Hepatocyte (in vitro differentiated cells): ENCODE data around the gene DNAH9. TPM values are rescaled to one million over a fixed set of nuclear protein-coding genes. Genes with fewer than 3 reads are reported as not detected.

Source experiments
- DNase-seq: peaks from one replicate; pipeline ENCODE4 v3.0.0-alpha.2; 2016; ENCODE audit warnings: low spot score
- H2AFZ ChIP-seq: fragments of 200-600 bp; sonication (generic); 2 replicates; pipeline ENCODE4 v1.6.0; 2016; ENCODE audit warnings: antibody characterized with exemption, mild to moderate bottlenecking
- H3K27ac ChIP-seq: fragments of 200-600 bp; sonication (generic); 2 replicates; pipeline ENCODE4 v1.5.1; 2016; ENCODE audit warnings: mild to moderate bottlenecking
- H3K27me3 ChIP-seq: fragments of 200-600 bp; sonication (generic); 2 replicates; pipeline ENCODE4 v1.6.1; 2016
- H3K36me3 ChIP-seq: fragments of 200-600 bp; sonication (generic); replicated peaks from 2 replicates; pipeline ENCODE4 v1.5.1; 2016; ENCODE audit warnings: low read depth; ENCODE audit not compliant: insufficient read depth
- H3K4me1 ChIP-seq: fragments of 200-600 bp; sonication (generic); 2 replicates; pipeline ENCODE4 v1.5.1; 2016; ENCODE audit warnings: mild to moderate bottlenecking, moderate library complexity; ENCODE audit not compliant: insufficient read depth
- H3K4me2 ChIP-seq: fragments of 200-600 bp; sonication (generic); 2 replicates; pipeline ENCODE4 v1.6.0; 2016
- H3K4me3 ChIP-seq: fragments of 200-600 bp; sonication (generic); 2 replicates; pipeline ENCODE4 v1.5.1; 2016; ENCODE audit warnings: mild to moderate bottlenecking
- H3K79me2 ChIP-seq: fragments of 200-600 bp; sonication (generic); 2 replicates; pipeline ENCODE4 v1.6.0; 2017; ENCODE audit warnings: mild to moderate bottlenecking
- H3K9me2 ChIP-seq: fragments of 200-600 bp; sonication (generic); replicated peaks from 2 replicates; pipeline ENCODE4 v1.6.0; 2017; ENCODE audit warnings: mild to moderate bottlenecking; ENCODE audit not compliant: insufficient read depth
- H3K9me3 ChIP-seq: fragments of 200-600 bp; sonication (generic); 2 replicates; pipeline ENCODE4 v1.5.1; 2016; ENCODE audit warnings: low read depth, mild to moderate bottlenecking
- H4K20me1 ChIP-seq: fragments of 200-600 bp; sonication (generic); 2 replicates; pipeline ENCODE4 v1.6.0; 2016; ENCODE audit warnings: mild to moderate bottlenecking; ENCODE audit not compliant: insufficient read depth, poor library complexity, severe bottlenecking
- CTCF ChIP-seq: fragments of 200-600 bp; sonication (generic); IDR thresholded peaks from 2 replicates; pipeline ENCODE4 v1.5.1; 2016; ENCODE audit warnings: antibody characterized with exemption, mild to moderate bottlenecking; ENCODE audit not compliant: poor library complexity
- EZH2 ChIP-seq: fragments of 200-600 bp; sonication (generic); IDR thresholded peaks from 2 replicates; pipeline ENCODE4 v1.6.1; 2016; ENCODE audit warnings: antibody characterized with exemption, mild to moderate bottlenecking, borderline replicate concordance
- EZH2phosphoT487 ChIP-seq: fragments of 200-600 bp; sonication (generic); IDR thresholded peaks from one replicate; pipeline ENCODE4 v1.6.1; 2018; ENCODE audit warnings: antibody characterized with exemption, mild to moderate bottlenecking, low read depth, moderate library complexity; ENCODE audit not compliant: unreplicated experiment, severe bottlenecking
- WGBS: methylation state at CpG from one replicate; pipeline ENCODE4 v1.1.6; 2016; ENCODE audit warnings: low lambda C conversion rate; ENCODE audit errors: missing lambda C conversion rate; 5-methylcytosine and 5-hydroxymethylcytosine counted together
- polyA plus RNA-seq: library from polyadenylated mRNA; unstranded; fragments of >200 nt; fragmentation: Nextera tagmentation; extraction: Ambion mirVana; gene quantifications from 2 replicates; pipeline ENCODE4 v1.2.1, GENCODE V29; 2016
- total RNA-seq: library from RNA; depleted of rRNA; stranded (reverse); fragments of >200 nt; gene quantifications from 2 replicates; pipeline ENCODE4 v1.2.3, GENCODE V29; 2014

DNAH9 gene
- total and polyA plus RNA-seq, 2 experiments from 2014 or later: 1.2 to 2.7 TPM

DNA sequence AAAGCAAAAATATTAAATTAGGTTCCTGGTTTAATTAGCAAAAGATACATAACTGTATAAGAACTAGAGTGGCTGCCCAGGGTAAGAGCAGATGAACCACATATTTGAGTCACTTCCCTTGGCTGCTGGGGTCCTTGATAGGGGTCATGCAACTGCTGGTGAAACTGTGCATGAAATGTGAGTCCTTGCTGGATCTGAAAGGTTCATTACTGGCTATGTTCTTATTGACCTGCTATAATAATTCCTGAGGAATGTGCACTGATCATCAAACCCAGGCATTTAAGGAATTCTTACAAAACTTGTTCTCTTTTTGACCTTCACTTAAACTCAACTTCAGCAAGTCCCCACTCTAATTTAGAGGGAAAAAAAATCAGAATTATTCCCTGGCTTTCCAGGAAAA lies 215.6 kb downstream of the DNAH9 start:
- no peak overlapping the region for H3K27ac ChIP-seq
- TF ChIP-seq CTCF (no peak), EZH2 (no peak), EZH2phosphoT487 (no peak)
- no peaks in the 10 kb centered on the region for H4K20me1 ChIP-seq
- DNase-seq: no peak
- no peak overlapping the region for H3K4me3 ChIP-seq
- H3K9me3 ChIP-seq: no peaks in the 10 kb centered on the region
- H3K9me2 ChIP-seq: no peaks in the 10 kb centered on the region
- H3K36me3 ChIP-seq: no peaks in the 10 kb centered on the region
- no peaks in the 10 kb centered on the region for H3K79me2 ChIP-seq
- H2AFZ ChIP-seq: no peak overlapping the region
- no peaks in the 10 kb centered on the region for H3K4me1 ChIP-seq
- H3K4me2 ChIP-seq: no peak overlapping the region
- no peaks in the 10 kb centered on the region for H3K27me3 ChIP-seq

- no peaks in the 10 kb centered on the region for H3K27me3 ChIP-seq
- no peak overlapping the region for H3K4me3 ChIP-seq
- H3K4me2 ChIP-seq: no peak overlapping the region
- H4K20me1 ChIP-seq: no peaks in the 10 kb centered on the region
- no peak for DNase-seq
- H3K79me2 ChIP-seq: no peaks in the 10 kb centered on the region
- WGBS: 85% methylated on average over 3 of the region's 3 CpGs
- no peaks in the 10 kb centered on the region for H3K9me3 ChIP-seq
- no peak overlapping the region for H2AFZ ChIP-seq
- no peak overlapping the region for H3K27ac ChIP-seq
- H3K4me1 ChIP-seq: no peaks in the 10 kb centered on the region
- H3K9me2 ChIP-seq: no peaks in the 10 kb centered on the region
- H3K36me3 ChIP-seq: no peaks in the 10 kb centered on the region
- TF ChIP-seq EZH2 (no peak), CTCF (no peak), EZH2phosphoT487 (no peak)
Observed at GRCh38 chr17:11814655-11815262, 216.5 kb downstream of the DNAH9 start.

DNA sequence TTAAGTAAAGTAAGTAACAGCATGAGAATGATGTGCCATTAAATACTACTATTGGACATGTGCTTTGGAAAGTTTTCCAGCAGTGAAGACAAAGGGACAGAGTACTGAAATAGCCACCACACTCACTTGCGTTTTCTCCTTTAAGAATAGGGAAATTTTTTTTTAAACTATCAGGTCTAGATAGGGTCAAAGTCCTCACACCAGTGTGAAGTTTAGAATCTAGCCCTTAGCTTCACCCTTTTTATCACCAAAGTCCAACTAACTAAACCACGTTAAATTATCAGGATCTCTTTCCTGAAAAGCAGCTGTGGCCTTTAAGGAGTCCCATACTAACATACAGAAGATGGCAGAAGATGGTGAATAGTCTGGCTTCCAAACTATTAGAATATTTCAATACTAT lies 218.1 kb downstream of the DNAH9 start:
- no peak overlapping the region for H3K4me2 ChIP-seq
- 64% methylated on average over 2 of the region's 2 CpGs for WGBS
- H3K9me2 ChIP-seq: no peaks in the 10 kb centered on the region
- H3K9me3 ChIP-seq: no peaks in the 10 kb centered on the region
- H3K27me3 ChIP-seq: no peaks in the 10 kb centered on the region
- DNase-seq: no peak
- no peak overlapping the region for H3K4me3 ChIP-seq
- no peak overlapping the region for H3K27ac ChIP-seq
- no peaks in the 10 kb centered on the region for H3K36me3 ChIP-seq
- H3K79me2 ChIP-seq: no peaks in the 10 kb centered on the region
- TF ChIP-seq CTCF (no peak), EZH2 (no peak), EZH2phosphoT487 (no peak)
- H2AFZ ChIP-seq: no peak overlapping the region
- no peaks in the 10 kb centered on the region for H4K20me1 ChIP-seq
- H3K4me1 ChIP-seq: no peaks in the 10 kb centered on the region

DNA sequence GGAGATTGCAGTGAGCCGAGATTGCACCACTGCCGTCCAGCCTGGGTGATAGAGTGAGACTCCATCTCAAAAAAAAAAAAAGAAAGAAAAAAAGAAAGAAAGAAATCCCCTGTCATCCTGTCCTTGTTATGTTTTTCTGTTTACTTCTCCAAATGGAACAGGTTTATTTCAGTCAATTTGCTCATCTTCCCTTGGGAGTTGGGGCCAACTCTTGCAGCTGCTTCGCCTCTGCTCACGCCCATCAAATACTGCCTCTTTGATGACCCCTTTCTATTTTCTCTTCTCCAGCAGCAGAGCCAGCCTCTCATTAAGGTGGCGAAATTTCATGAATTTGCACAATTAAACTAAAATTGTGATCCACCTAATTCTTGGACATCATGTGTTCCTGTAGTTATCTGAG lies 225.6 kb downstream of the DNAH9 start:
- WGBS: 91% methylated on average over 5 of the region's 5 CpGs
- H3K4me3 ChIP-seq: no peak overlapping the region
- no peaks in the 10 kb centered on the region for H3K4me1 ChIP-seq
- no peaks in the 10 kb centered on the region for H3K9me2 ChIP-seq
- no peaks in the 10 kb centered on the region for H3K36me3 ChIP-seq
- H3K27ac ChIP-seq: no peak overlapping the region
- no peaks in the 10 kb centered on the region for H3K9me3 ChIP-seq
- TF ChIP-seq EZH2 (no peak), EZH2phosphoT487 (no peak), CTCF (no peak)
- H4K20me1 ChIP-seq: no peaks in the 10 kb centered on the region
- H3K27me3 ChIP-seq: no peaks in the 10 kb centered on the region
- DNase-seq: no peak
- no peak overlapping the region for H2AFZ ChIP-seq
- no peaks in the 10 kb centered on the region for H3K79me2 ChIP-seq
- H3K4me2 ChIP-seq: no peak overlapping the region
